Measurements from ENCODE around the gene C2orf68. TPM values are rescaled to one million over a fixed set of nuclear protein-coding genes. Genes with fewer than 3 reads are reported as not detected.
A peak's percentile ranks its signal among the peaks of the same experiment; 100 is the strongest.

The C2orf68 gene
- total RNA-seq, 1 donor from 2014 or later = 21.3 TPM

GRCh38 chr2:85588236-85588635 lies 23.6 kb downstream of the C2orf68 start:
- no peak for TF ChIP-seq CTCF (IDR thresholded peaks at IDR 0.05)
- H3K36me3 Mint-ChIP-seq (ENCODE audit: low read depth) = no peaks in the 10 kb centered on the region
- no peak for DNase-seq (ENCODE audit: low spot score)
- H3K27me3 Mint-ChIP-seq (ENCODE audit: low read depth) = no peaks in the 10 kb centered on the region
- no peak overlapping the region for H3K4me3 Mint-ChIP-seq (ENCODE audit: unreplicated experiment)
- no peak overlapping the region for H3K27ac Mint-ChIP-seq (ENCODE audit: unreplicated experiment)
- H3K9me3 Mint-ChIP-seq (ENCODE audit: low read depth) = no peaks in the 10 kb centered on the region
- peaks cover 35% of the 10 kb centered on the region for H3K4me1 Mint-ChIP-seq (ENCODE audit: low read depth)

DNA sequence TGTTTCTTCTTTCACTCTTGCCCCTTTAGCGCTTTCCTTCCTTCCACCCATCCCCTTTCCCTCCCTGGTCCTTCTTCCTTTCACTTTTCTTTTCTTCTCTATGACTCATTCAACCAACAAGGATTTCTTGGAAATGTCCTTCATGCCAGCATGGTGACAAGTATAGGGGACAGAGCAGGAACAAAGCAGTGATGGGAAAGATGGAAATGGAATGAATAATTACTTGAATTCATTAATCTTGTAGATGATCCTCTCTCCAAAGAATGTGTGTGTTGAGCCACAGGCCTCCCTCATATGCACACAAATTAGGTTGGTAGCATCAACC lies 26.1 kb downstream of the C2orf68 start:
- no peak for TF ChIP-seq CTCF (IDR thresholded peaks at IDR 0.05)
- peak overlapping the region; percentile 67 for H3K27ac Mint-ChIP-seq (ENCODE audit: unreplicated experiment)
- H3K9me3 Mint-ChIP-seq (ENCODE audit: low read depth) = no peaks in the 10 kb centered on the region
- no peak for DNase-seq (ENCODE audit: low spot score)
- H3K36me3 Mint-ChIP-seq (ENCODE audit: low read depth) = no peaks in the 10 kb centered on the region
- no peaks in the 10 kb centered on the region for H3K27me3 Mint-ChIP-seq (ENCODE audit: low read depth)
- peaks cover 27% of the 10 kb centered on the region for H3K4me1 Mint-ChIP-seq (ENCODE audit: low read depth)
- no peak overlapping the region for H3K4me3 Mint-ChIP-seq (ENCODE audit: unreplicated experiment)

DNA sequence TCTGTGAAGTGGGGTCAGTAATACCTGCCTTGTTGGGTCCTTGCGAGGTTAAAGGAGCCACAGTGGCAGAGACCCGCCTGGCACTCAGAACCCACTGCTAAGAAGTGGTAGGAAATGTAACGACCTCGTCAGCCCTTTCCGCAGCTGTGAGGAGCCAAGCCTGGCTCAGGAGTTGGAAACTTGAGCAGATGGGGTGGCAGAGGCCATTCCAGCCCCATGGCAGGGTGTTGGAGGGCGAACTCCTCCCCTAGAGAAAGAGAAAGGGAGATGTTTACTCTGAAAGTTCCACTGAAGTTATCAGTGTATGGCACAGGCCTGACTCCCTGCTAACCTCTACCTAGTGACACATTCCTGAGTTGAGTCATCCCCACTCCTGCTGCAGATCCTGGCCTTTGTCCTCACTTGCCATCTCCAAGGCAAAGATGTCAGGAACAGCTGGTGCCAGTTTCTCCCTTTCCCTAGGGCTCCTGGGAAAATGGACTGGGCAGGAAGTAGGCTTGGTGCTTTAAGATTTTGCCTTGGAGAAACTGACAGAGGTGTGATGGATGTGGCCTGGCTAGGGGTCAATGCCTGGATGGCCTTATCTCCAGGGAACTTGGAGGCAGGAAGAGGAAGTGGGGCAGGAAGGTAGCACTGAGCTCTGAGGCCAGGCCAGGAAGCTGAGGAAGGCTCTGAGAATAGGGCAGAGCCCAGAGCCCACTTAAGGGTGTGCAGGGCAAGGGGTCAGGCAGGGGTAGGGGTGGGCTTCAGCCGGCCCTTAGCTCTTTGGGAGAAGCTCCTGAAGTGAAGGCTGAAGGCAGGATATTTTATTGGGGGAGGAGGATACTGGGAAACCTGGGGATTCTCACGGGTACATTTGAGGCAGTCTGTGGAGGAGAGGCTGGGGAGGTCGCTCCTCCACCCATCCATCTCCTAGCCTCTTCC lies 26.7 kb downstream of the C2orf68 start:
- peaks cover 20% of the 10 kb centered on the region for H3K4me1 Mint-ChIP-seq (ENCODE audit: low read depth)
- no peaks in the 10 kb centered on the region for H3K27me3 Mint-ChIP-seq (ENCODE audit: low read depth)
- no peak for TF ChIP-seq CTCF (IDR thresholded peaks at IDR 0.05)
- H3K27ac Mint-ChIP-seq (ENCODE audit: unreplicated experiment) = peak overlapping the region; percentile 67
- no peaks in the 10 kb centered on the region for H3K36me3 Mint-ChIP-seq (ENCODE audit: low read depth)
- no peaks in the 10 kb centered on the region for H3K9me3 Mint-ChIP-seq (ENCODE audit: low read depth)
- H3K4me3 Mint-ChIP-seq (ENCODE audit: unreplicated experiment) = no peak overlapping the region
- DNase-seq (ENCODE audit: low spot score) = no peak

DNA sequence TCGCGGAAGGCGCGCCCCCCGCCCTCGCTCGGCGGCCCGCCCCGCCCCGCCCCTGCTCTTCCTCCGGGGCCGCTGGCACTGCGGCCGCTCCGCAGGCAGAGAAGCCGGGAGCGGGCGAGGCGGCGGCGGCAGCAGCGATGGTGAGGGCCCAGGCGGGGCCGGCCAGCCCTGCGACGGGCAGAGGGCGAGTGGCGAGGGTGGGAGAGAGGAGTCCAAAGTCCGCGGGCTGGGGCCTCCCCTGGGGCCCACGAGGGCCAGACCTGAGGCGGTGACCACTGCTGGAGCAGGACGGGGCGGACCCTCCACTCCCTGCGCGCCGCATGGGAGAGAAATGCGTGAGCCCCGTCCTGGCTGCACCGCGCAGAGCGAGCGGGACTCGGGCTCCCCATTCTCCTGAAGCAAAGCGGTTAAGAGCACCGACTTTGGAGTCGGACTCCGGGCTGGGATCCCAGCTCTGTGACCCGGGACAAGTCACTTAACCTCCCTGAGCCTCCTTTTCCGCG lies 27.5 kb downstream of the C2orf68 start, which contains the start of gene VAMP5:
Gene VAMP5, plus strand, starts transcription at position 78 of the 503 bp plus-strand sequence. Its CDS starts 60 bp downstream, at position 138.
- no peak for DNase-seq (ENCODE audit: low spot score)

More for the DNA sequence above, 27.5 kb downstream of the C2orf68 start, which contains the start of gene VAMP5:
- Mint-ChIP-seq H3K36me3 (ENCODE audit: low read depth) (no peaks in the 10 kb centered on the region), H3K27ac (ENCODE audit: unreplicated experiment) (peak within 1 kb of the TSS; percentile 45), H3K9me3 (ENCODE audit: low read depth) (no peaks in the 10 kb centered on the region), H3K27me3 (ENCODE audit: low read depth) (no peaks in the 10 kb centered on the region), H3K4me1 (ENCODE audit: low read depth) (peaks cover 20% of the 10 kb centered on the region), H3K4me3 (ENCODE audit: unreplicated experiment) (no peak within 1 kb of the TSS)
- no peak for TF ChIP-seq CTCF (IDR thresholded peaks at IDR 0.05)
